H1 (cell line): Measurements from ENCODE around the gene KLRD1. TPM values are rescaled to one million over a fixed set of nuclear protein-coding genes. Genes with fewer than 3 reads are reported as not detected.

Experiments
- ATF2 ChIP-seq: IDR thresholded peaks from 2 replicates; pipeline ENCODE4 v1.6.1; 2012; ENCODE audit warnings: low read length, inconsistent platforms
- BRCA1 ChIP-seq: IDR thresholded peaks from 2 replicates; pipeline ENCODE4 v1.6.1; 2012; ENCODE audit warnings: low read depth, low read length, improper control_type of control experiment
- CBX8 ChIP-seq: fragments of 300-800, 300-1000 bp; sonication (generic); IDR thresholded peaks from 2 replicates; pipeline ENCODE4 v1.7.1; 2016; ENCODE audit warnings: low read depth, low read length, borderline replicate concordance
- HDAC2 ChIP-seq, 2 experiments: fragments of 300-600 bp in 1 of 2; sonication (generic) in 1 of 2; IDR thresholded peaks; 2 replicates each; pipeline ENCODE4 v1.6.1; 2011 to 2012; ENCODE audit warnings: low read depth in 2 of 2, low read length in 2 of 2, mild to moderate bottlenecking in 2 of 2, moderate library complexity in 2 of 2, borderline replicate concordance in 1 of 2, inconsistent platforms in 1 of 2
- KDM1A ChIP-seq: fragments of 200-600, 300-600 bp; sonication (generic); IDR thresholded peaks from 2 replicates; pipeline ENCODE4 v1.7.1; 2016; ENCODE audit warnings: mild to moderate bottlenecking, low read length, borderline replicate concordance
- MAFK ChIP-seq: IDR thresholded peaks from 2 replicates; pipeline ENCODE4 v1.6.1; 2012; ENCODE audit warnings: low read depth, mild to moderate bottlenecking, improper control_type of control experiment, low read length
- POLR2AphosphoS5 ChIP-seq: IDR thresholded peaks from 2 replicates; pipeline ENCODE4 v1.6.1; 2011; ENCODE audit warnings: low read depth, low read length
- SIRT6 ChIP-seq: IDR thresholded peaks from one replicate; pipeline ENCODE4 v1.7.1; 2012; ENCODE audit warnings: low read length, inconsistent platforms
- polyA plus RNA-seq, 7 experiments: library from polyadenylated mRNA; depleted of rRNA in 3 of 7; stranded (reverse) in 5 of 7; unstranded in 2 of 7; fragments of >200 nt in 5 of 7; fragments of 200-250 nt in 2 of 7; gene quantifications; 1 replicate in 5 of 7; 2 replicates in 1 of 7; 4 replicates in 1 of 7; pipeline versions ENCODE4 v1.2.1 to v1.2.3, GENCODE V29; 2011 to 2013; ENCODE audit warnings: missing spikeins in 2 of 7, mixed read lengths in 2 of 7
- total RNA-seq: library from RNA; stranded (reverse); fragmentation: NEBNext Ultra II Directional; extraction: Animal tissue kit (Norgen Biotek cat#: 25700); gene quantifications from 2 replicates; pipeline ENCODE4 v1.2.1, GENCODE V29; 2021
- TF ChIP-seq, protein P1 (sequence below): fragments of 300-600 bp; sonication (generic); IDR thresholded peaks from 2 replicates; pipeline ENCODE4 v1.7.1; 2012; ENCODE audit warnings: low read length, moderate library complexity, mild to moderate bottlenecking, inconsistent platforms; ENCODE audit not compliant: insufficient replicate concordance
- TF ChIP-seq, protein P2 (sequence below): IDR thresholded peaks from 2 replicates; pipeline ENCODE4 v1.6.1; 2012; ENCODE audit warnings: inconsistent platforms

KLRD1 gene
- total and polyA plus RNA-seq, 2 of the 8 experiments (the other 6 are each of a cell fraction or from before 2014, with no cell fraction given), result under 0.01 to 0.06 TPM

DNA sequence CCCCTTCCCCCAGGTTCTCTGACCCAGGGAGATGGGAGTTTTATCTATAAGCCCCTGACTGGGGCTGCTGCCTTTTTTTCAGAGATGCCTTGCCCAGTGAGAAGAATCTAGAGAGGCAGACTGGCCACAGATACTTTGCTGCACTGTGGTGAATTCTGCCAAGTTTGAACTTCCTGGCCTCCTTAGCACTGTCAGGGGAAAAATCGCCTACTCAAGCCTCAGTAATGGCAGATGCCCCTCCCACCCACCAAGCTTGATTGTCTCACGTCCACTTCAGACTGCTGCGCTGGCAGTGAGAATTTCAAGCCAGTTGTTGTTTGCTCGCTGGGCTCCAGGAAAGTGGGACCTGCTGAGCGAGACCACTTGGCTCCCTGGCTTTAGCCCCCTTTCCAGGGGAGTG lies 50.5 kb downstream of the KLRD1 start (continued):
- TF ChIP-seq, protein P1, sequence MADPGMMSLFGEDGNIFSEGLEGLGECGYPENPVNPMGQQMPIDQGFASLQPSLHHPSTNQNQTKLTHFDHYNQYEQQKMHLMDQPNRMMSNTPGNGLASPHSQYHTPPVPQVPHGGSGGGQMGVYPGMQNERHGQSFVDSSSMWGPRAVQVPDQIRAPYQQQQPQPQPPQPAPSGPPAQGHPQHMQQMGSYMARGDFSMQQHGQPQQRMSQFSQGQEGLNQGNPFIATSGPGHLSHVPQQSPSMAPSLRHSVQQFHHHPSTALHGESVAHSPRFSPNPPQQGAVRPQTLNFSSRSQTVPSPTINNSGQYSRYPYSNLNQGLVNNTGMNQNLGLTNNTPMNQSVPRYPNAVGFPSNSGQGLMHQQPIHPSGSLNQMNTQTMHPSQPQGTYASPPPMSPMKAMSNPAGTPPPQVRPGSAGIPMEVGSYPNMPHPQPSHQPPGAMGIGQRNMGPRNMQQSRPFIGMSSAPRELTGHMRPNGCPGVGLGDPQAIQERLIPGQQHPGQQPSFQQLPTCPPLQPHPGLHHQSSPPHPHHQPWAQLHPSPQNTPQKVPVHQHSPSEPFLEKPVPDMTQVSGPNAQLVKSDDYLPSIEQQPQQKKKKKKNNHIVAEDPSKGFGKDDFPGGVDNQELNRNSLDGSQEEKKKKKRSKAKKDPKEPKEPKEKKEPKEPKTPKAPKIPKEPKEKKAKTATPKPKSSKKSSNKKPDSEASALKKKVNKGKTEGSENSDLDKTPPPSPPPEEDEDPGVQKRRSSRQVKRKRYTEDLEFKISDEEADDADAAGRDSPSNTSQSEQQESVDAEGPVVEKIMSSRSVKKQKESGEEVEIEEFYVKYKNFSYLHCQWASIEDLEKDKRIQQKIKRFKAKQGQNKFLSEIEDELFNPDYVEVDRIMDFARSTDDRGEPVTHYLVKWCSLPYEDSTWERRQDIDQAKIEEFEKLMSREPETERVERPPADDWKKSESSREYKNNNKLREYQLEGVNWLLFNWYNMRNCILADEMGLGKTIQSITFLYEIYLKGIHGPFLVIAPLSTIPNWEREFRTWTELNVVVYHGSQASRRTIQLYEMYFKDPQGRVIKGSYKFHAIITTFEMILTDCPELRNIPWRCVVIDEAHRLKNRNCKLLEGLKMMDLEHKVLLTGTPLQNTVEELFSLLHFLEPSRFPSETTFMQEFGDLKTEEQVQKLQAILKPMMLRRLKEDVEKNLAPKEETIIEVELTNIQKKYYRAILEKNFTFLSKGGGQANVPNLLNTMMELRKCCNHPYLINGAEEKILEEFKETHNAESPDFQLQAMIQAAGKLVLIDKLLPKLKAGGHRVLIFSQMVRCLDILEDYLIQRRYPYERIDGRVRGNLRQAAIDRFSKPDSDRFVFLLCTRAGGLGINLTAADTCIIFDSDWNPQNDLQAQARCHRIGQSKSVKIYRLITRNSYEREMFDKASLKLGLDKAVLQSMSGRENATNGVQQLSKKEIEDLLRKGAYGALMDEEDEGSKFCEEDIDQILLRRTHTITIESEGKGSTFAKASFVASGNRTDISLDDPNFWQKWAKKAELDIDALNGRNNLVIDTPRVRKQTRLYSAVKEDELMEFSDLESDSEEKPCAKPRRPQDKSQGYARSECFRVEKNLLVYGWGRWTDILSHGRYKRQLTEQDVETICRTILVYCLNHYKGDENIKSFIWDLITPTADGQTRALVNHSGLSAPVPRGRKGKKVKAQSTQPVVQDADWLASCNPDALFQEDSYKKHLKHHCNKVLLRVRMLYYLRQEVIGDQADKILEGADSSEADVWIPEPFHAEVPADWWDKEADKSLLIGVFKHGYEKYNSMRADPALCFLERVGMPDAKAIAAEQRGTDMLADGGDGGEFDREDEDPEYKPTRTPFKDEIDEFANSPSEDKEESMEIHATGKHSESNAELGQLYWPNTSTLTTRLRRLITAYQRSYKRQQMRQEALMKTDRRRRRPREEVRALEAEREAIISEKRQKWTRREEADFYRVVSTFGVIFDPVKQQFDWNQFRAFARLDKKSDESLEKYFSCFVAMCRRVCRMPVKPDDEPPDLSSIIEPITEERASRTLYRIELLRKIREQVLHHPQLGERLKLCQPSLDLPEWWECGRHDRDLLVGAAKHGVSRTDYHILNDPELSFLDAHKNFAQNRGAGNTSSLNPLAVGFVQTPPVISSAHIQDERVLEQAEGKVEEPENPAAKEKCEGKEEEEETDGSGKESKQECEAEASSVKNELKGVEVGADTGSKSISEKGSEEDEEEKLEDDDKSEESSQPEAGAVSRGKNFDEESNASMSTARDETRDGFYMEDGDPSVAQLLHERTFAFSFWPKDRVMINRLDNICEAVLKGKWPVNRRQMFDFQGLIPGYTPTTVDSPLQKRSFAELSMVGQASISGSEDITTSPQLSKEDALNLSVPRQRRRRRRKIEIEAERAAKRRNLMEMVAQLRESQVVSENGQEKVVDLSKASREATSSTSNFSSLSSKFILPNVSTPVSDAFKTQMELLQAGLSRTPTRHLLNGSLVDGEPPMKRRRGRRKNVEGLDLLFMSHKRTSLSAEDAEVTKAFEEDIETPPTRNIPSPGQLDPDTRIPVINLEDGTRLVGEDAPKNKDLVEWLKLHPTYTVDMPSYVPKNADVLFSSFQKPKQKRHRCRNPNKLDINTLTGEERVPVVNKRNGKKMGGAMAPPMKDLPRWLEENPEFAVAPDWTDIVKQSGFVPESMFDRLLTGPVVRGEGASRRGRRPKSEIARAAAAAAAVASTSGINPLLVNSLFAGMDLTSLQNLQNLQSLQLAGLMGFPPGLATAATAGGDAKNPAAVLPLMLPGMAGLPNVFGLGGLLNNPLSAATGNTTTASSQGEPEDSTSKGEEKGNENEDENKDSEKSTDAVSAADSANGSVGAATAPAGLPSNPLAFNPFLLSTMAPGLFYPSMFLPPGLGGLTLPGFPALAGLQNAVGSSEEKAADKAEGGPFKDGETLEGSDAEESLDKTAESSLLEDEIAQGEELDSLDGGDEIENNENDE, result no peak
- TF ChIP-seq, protein P2, sequence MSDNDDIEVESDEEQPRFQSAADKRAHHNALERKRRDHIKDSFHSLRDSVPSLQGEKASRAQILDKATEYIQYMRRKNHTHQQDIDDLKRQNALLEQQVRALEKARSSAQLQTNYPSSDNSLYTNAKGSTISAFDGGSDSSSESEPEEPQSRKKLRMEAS, result no peak
- no peak for TF ChIP-seq ATF2
- TF ChIP-seq HDAC2 (IDR thresholded peaks at IDR 0.05; ENCODE audit: borderline replicate concordance in 1 of 2, low read depth in 2 of 2, low read length in 2 of 2), result no peak
- TF ChIP-seq CBX8, result no peak
- TF ChIP-seq SIRT6, result no peak
- no peak for TF ChIP-seq BRCA1
- no peak for TF ChIP-seq POLR2AphosphoS5
- TF ChIP-seq KDM1A, result no peak
- no peak for TF ChIP-seq MAFK
